ENCODE data around the gene MBD2.
"Not testable (repeated sequence)": the region's sequence is repeated elsewhere in the genome, so short reads cannot be mapped to it uniquely, and the experiment has no call there.

The MBD2 gene

DNA sequence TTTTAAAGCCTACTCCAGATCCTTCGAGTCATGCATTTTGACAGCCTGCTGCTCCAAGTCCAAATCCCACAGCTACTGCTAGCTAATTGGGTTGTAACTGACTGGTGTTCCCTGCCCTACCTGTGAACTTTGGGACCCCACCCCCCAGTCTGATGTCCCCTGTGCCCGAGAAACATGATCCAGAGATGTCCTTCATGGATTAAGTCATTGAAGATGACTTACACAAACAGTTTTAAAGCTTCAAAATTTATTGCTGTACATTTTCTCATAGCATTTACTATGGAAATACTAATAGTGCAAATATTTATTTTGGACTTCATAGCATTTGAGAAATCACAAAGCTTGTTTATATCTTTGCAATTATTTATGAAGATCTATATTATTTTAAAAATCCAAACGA lies 73.1 kb downstream of the MBD2 start:
- DNase-seq (ENCODE audit: low read depth in 2 of 2, low spot score in 1 of 2) = no peak

GRCh38 chr18:54150226-54150625 lies 74.2 kb downstream of the MBD2 start:
- DNase-seq (ENCODE audit: low read depth in 2 of 2, low spot score in 1 of 2) = no peak

GRCh38 chr18:54149078-54149697 lies 75.3 kb downstream of the MBD2 start:
- no peak for DNase-seq (ENCODE audit: low read depth in 2 of 2, low spot score in 1 of 2)

DNA sequence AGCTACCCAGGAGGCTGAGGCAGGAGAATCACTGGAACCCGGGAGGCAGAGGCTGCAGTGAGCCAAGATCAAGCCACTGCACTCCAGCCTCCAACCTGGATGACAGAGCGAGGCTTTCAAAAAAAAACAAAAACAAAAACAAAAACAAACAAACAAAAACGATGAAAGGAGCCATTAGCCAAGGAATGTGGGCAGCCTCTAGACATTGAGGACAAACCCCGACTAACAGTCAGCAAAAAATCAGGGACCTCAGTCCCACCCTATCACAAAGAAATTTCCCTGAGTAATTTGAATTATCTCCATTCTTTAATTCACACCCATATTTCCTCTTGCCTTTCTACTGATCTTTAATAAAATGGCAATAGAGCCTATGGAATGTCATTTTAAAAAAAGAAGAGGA lies 75.8 kb downstream of the MBD2 start:
- DNase-seq (ENCODE audit: low read depth in 2 of 2, low spot score in 1 of 2) = no peak

- no peak for DNase-seq (ENCODE audit: low read depth in 2 of 2, low spot score in 1 of 2)
Observed at GRCh38 chr18:54148151-54148550, 76.3 kb downstream of the MBD2 start.

DNA sequence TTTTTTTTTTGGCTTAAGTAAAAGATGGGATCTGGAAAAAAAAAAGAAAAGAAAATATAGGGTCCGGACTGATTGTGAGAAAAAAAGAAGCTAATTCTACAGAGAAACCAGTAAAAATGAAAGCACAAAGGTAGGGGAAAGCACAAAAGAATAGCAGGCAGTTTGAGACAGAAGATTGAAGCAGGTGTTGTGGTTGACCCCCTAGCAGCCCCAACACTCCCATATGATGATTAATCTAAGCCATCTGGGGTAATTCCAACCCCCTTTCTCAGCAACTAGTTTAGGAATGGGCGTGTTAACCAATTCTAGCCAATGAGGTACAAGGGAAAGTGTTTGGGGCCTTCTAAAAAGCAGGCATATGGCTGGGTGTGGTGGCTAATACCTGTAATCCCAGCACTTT lies 77.0 kb downstream of the MBD2 start:
- no peak for DNase-seq (ENCODE audit: low read depth in 2 of 2, low spot score in 1 of 2)

GRCh38 chr18:54141041-54141608 lies 83.3 kb downstream of the MBD2 start:
- DNase-seq (ENCODE audit: low read depth in 2 of 2, low spot score in 1 of 2) = no peak

DNA sequence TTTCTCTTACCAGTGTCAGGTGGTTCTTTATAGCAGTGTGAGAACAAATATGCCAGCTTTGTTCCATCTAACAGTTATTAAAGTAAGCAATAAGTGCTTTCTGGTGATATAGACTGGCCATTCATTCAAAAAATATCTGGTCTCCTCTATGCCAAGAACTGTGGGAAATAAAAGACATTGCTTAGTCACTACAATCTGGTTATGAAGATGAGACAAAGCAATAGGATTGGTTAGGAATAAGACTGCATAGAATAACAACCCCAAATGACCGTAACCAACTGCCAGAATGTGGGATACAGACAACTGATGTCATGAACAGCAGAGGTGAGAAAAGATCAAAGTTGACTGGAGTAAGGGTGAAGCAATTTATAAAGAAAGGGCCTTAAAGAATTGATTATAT lies 83.8 kb downstream of the MBD2 start:
- no peak for DNase-seq (ENCODE audit: low read depth in 2 of 2, low spot score in 1 of 2)

DNA sequence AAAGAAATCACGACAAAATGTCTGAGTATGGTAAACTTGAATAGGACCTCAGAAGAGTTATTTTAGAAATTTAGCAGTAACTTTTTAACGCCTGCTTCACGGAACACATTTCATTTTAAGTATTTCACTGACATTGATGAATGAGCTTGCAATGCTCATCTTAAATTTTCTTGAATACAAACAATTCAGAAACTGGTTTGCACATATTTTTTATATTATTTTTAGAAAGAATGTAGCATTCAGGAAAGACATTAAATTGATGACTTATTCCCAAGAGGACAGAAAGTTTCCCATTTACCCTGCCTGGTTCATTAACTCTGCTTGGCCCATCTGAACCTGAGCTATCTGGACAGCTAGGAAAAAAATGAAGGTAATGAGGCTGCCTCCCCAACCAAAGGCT lies 89.3 kb downstream of the MBD2 start:
- no peak for DNase-seq (ENCODE audit: low read depth in 2 of 2, low spot score in 1 of 2)

GRCh38 chr18:54134053-54134452 lies 90.4 kb downstream of the MBD2 start:
- DNase-seq (ENCODE audit: low read depth in 2 of 2, low spot score in 1 of 2) = no peak

DNA sequence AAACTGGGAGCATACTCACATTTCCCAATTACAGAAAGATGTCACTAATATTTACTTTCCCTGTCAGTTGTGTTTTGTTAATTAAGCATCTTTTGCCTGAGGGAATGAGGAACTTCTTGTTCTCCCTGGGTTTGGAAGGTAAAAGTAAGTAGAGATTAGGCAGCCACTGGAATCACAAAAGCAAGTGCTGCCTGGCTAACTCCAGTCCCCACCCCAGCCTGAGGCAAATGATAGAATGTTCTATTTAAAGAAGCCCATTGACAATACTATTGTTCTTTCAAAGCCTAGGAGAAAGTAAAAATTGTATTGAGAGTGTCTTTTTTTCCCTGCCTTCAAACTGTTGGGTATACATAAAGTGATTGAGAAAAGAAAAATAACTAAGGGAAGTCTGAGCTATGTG lies 93.8 kb downstream of the MBD2 start:
- no peak for DNase-seq (ENCODE audit: low read depth in 2 of 2, low spot score in 1 of 2)

- DNase-seq (ENCODE audit: low read depth in 2 of 2, low spot score in 1 of 2) = no peak
Observed at GRCh38 chr18:54130177-54130576, 94.3 kb downstream of the MBD2 start.

DNA sequence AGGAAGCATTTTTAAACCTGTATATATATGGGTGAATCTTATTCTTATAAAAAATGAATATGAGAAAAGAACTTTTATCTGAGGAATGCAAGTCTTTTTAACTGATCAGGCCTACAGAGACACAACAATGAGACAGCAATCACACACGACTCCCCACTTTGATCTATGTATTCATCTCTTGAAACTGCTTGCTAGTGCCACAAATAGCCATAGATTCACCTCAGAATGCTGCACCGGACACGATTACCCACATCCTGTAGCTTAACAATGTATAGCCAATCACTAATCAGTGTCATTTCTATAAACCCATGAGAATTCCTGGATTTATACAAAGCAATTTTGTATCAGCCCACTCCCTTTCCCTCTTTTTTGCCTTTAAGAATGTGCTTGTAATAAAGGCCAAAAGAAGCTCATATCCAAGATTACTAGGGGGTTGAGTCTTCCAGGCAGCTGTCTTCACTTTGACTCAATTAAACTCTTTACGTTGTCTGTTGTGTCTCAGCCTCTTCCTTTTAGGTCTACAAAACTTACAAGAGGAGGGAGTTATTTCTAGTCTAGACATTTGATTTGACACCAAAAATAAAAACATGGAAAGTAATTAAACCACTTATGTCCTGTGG lies 94.9 kb downstream of the MBD2 start:
- no peak for DNase-seq (ENCODE audit: low read depth in 2 of 2, low spot score in 1 of 2)

- DNase-seq (ENCODE audit: low read depth in 2 of 2, low spot score in 1 of 2) = no peak
Observed at GRCh38 chr18:54127759-54128378, 96.6 kb downstream of the MBD2 start.

DNA sequence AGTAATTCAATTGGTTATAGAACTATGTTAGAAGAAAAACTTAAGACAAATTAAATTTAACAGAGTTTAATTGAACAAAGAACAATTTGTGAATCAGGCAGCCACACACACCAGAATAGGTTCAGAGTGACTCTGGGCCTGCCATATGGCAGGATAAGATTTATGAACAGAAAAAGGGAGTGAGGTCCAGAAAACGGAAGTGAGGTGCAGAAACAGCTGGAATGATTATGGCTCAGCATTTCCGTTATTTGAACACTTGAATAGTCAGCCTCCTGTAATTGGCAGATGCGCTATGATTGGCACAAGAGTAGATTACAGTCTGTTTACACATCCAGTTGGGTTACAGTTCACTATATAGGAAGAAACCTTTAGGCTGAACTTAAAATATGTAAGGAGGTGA lies 99.0 kb downstream of the MBD2 start:
- no peak for DNase-seq (ENCODE audit: low read depth in 2 of 2, low spot score in 1 of 2)

- DNase-seq (ENCODE audit: low read depth in 2 of 2, low spot score in 1 of 2) = not testable (repeated sequence)
Observed at GRCh38 chr18:54123720-54124440, 100.6 kb downstream of the MBD2 start.

DNA sequence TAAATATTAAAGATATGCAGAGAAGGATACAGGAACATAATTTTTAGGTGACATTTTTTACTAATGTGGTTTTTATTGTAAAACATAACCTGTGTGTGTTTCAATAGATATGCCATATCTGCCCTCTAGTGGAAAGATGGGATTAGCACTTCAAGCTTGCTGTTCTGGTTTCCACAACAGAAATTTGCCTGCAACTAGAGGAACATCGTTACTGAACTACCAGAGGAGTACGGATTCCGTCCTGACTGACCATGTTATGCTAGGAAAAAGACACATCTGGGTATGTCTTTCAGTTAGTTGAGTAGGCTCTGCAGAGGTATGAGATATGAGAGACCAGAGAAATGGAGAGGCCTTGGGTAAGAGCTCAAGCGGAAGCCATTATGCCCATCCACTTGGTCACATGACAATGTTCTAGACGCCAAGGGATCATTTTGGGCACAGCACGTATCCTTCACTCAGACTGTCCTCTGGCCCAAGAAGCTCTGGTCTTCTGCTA lies 104.9 kb downstream of the MBD2 start:
- no peak for DNase-seq (ENCODE audit: low read depth in 2 of 2, low spot score in 1 of 2)

- DNase-seq (ENCODE audit: low read depth in 2 of 2, low spot score in 1 of 2) = no peak
Observed at GRCh38 chr18:54117853-54118773, 106.4 kb downstream of the MBD2 start.

DNA sequence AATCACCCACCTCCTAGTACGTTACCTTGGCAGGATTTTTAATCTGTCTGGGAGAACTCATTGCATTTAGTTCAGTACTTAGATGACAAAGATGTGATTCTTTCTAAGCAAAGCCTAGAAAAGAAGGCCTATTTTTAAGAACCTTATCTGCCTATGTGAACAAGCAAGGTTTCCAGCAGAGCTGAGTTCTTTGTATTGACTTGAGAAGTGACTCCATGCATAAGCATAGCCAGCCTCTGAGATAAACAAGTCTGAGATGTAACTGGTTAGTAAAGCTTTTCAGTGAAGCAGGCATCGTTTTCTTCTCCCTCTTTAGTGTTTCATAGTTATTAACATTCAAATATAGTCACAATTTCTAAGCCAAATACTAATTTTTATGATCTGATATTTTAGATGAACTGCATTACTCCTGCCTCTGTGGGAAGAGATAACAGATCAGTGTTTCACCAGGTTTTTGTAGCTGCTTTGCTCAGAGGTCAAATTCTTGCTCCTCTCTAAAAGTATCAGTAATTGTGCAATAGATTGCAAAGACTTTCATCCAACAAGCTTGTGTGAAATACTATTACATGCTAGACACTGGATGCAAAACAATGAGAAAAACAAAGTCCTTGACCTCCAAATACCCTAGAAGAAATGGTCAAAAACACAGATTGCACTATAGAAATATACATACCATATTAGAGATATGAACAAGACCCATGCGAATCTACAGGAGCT lies 107.8 kb downstream of the MBD2 start:
- DNase-seq (ENCODE audit: low read depth in 2 of 2, low spot score in 1 of 2) = no peak

DNA sequence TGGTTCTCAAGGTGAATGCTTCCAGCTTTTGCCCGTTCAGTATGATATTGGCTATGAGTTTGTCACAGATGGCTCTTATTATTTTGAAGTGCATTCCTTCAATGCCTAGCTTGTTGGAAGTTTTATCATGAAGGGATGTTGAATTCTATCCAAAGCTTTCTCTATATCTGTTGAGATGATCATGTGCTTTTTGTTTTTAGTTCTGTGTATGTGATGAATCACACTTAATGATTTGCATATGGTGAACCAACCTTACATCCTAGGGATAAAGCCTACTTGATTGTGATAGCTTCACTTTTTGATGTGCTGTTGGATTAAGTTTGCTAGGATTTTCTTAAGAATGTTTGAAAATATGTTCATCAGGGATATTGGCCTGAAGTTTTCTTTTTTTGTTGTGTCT lies 112.1 kb downstream of the MBD2 start:
- no peak for DNase-seq (ENCODE audit: low read depth in 2 of 2, low spot score in 1 of 2)

All from stimulated activated CD8-positive, alpha-beta memory T cell treated with anti-CD3 and anti-CD28 coated beads, Interleukin-4, amount 100 ng/mL, for 1 hour (primary cell).